Sigmoid colon (tissue), 4 donors: Measurements from ENCODE around the gene CTXN1.

Source experiments
- POLR2A ChIP-seq, 2 donors: fragments of 450-650 bp; IDR thresholded peaks; one replicate each; pipeline ENCODE4 v1.6.1; 2016; ENCODE audit warnings: antibody characterized with exemption in 2 of 2, mild to moderate bottlenecking in 2 of 2, moderate library complexity in 2 of 2
- POLR2AphosphoS5 ChIP-seq, 4 donors: sonication (generic); formaldehyde crosslinking; IDR thresholded peaks; one replicate each; pipeline ENCODE4 v1.6.1; 2017; ENCODE audit warnings: antibody characterized with exemption in 4 of 4
- TF ChIP-seq, protein P1 (sequence below), 4 experiments: fragments of 450-650 bp in 3 of 4; fragments of 200-600 bp in 1 of 4; IDR thresholded peaks; one replicate each; pipeline ENCODE4 v1.5.1; 2016 to 2019; ENCODE audit warnings: antibody characterized with exemption in 4 of 4, mild to moderate bottlenecking in 3 of 4, moderate library complexity in 2 of 4

DNA sequence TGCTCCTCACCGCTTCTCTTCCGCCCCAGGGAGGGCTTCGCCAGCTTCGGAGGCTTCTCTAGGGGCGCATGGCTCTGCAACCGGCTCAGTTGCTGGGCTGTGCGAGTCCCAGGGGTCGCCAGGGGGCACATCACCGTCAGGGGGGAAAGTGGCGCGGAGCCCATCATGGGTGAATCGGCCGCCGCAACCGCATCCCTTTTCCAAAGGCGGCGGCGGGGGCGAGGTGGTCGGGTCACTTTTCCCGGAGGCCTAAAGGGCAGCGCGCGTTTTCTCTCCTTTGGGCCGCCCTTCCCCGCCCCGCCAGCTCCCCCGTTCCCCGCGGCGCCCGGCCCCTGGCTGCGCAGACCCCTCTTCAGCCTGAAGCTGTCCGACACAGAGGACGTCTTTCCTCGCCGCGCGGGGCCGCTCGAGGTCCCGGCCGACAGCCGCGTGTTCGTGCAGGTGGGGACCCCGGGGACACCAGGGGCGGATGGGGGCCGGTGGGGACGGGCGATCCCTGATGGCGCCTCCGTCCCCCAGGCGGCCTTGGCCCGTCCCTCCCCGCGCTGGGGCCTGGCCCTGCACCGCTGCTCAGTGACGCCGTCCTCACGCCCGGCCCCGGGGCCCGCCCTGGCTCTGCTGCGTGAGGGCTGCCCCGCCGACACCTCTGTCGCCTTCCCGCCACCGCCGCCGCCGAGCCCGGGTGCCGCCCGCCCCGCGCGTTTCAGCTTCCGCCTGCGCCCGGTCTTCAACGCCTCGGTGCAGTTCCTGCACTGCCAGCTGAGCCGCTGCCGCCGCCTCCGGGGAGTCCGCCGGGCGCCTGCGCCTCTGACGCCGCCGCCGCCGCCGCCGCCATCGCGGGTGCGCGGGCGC, 9.6 kb downstream of the CTXN1 start:
- TF ChIP-seq POLR2A (IDR thresholded peaks at IDR 0.05) (no peak), POLR2AphosphoS5 (IDR thresholded peaks at IDR 0.05) (no peak)
- TF ChIP-seq, protein P1, sequence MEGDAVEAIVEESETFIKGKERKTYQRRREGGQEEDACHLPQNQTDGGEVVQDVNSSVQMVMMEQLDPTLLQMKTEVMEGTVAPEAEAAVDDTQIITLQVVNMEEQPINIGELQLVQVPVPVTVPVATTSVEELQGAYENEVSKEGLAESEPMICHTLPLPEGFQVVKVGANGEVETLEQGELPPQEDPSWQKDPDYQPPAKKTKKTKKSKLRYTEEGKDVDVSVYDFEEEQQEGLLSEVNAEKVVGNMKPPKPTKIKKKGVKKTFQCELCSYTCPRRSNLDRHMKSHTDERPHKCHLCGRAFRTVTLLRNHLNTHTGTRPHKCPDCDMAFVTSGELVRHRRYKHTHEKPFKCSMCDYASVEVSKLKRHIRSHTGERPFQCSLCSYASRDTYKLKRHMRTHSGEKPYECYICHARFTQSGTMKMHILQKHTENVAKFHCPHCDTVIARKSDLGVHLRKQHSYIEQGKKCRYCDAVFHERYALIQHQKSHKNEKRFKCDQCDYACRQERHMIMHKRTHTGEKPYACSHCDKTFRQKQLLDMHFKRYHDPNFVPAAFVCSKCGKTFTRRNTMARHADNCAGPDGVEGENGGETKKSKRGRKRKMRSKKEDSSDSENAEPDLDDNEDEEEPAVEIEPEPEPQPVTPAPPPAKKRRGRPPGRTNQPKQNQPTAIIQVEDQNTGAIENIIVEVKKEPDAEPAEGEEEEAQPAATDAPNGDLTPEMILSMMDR (IDR thresholded peaks at IDR 0.05): no peak
